Mesenchymal stem cell (in vitro differentiated cells and primary cell): ENCODE data around the gene LIMS1.
"Not testable (repeated sequence)": the region's sequence is repeated elsewhere in the genome, so short reads cannot be mapped to it uniquely, and the experiment has no call there.

Source experiments
- DNase-seq: peaks from one replicate; pipeline ENCODE4 v3.0.0-alpha.2; 2013
- H2AFZ ChIP-seq: one replicate; pipeline ENCODE4 v1.6.1; 2013; ENCODE audit warnings: low read depth, mild to moderate bottlenecking, control low read depth, inconsistent platforms, low read length, moderate library complexity
- H2AK5ac ChIP-seq: 2 replicates; pipeline ENCODE4 v1.6.1; 2013; ENCODE audit warnings: low read length, moderate library complexity, mild to moderate bottlenecking, inconsistent platforms; ENCODE audit not compliant: severe bottlenecking
- H2BK120ac ChIP-seq: one replicate; pipeline ENCODE4 v1.6.1; 2013; ENCODE audit warnings: low read depth, mild to moderate bottlenecking, inconsistent platforms, low read length, moderate library complexity
- H2BK12ac ChIP-seq, 2 experiments: one replicate each; pipeline ENCODE4 v1.6.1; 2013; ENCODE audit warnings: inconsistent platforms in 2 of 2, low read length in 2 of 2, mild to moderate bottlenecking in 2 of 2, moderate library complexity in 2 of 2, control low read depth in 1 of 2
- H2BK15ac ChIP-seq: one replicate; pipeline ENCODE4 v1.6.1; 2013; ENCODE audit warnings: mild to moderate bottlenecking, low read depth, inconsistent platforms; ENCODE audit not compliant: poor library complexity, severe bottlenecking
- H2BK5ac ChIP-seq: 2 replicates; pipeline ENCODE4 v1.6.1; 2013; ENCODE audit warnings: low read depth, mild to moderate bottlenecking, low read length, control low read depth, inconsistent platforms; ENCODE audit not compliant: poor library complexity, severe bottlenecking
- H3K14ac ChIP-seq, 2 experiments: one replicate each; pipeline ENCODE4 v1.6.1; 2013; ENCODE audit warnings: inconsistent platforms in 2 of 2, low read length in 2 of 2, control low read depth in 1 of 2, mild to moderate bottlenecking in 1 of 2, moderate library complexity in 1 of 2
- H3K18ac ChIP-seq, 2 experiments: one replicate each; pipeline ENCODE4 v1.6.1; 2013; ENCODE audit warnings: inconsistent platforms in 2 of 2, low read length in 2 of 2, control low read depth in 1 of 2, low read depth in 1 of 2, mild to moderate bottlenecking in 1 of 2
- H3K23ac ChIP-seq, 2 experiments: one replicate each; pipeline ENCODE4 v1.6.1; 2013; ENCODE audit warnings: inconsistent platforms in 2 of 2, low read length in 2 of 2, mild to moderate bottlenecking in 2 of 2, moderate library complexity in 2 of 2, control low read depth in 1 of 2
- H3K27ac ChIP-seq: 2 replicates; pipeline ENCODE4 v1.5.1; 2013; ENCODE audit warnings: mild to moderate bottlenecking, moderate library complexity, low read length, control low read depth, inconsistent platforms; ENCODE audit not compliant: poor library complexity, severe bottlenecking
- H3K27me3 ChIP-seq, 2 experiments: 2 replicates each; pipeline versions ENCODE4 v1.6.1 to v1.7.0; 2013; ENCODE audit warnings: low read length in 2 of 2, mild to moderate bottlenecking in 2 of 2, moderate library complexity in 2 of 2, control low read depth in 1 of 2, inconsistent platforms in 1 of 2; ENCODE audit not compliant: control insufficient read depth in 1 of 2, insufficient read depth in 1 of 2
- H3K36me3 ChIP-seq, 2 experiments: 2 replicates each; pipeline versions ENCODE4 v1.6.1 to v1.7.0; 2013; ENCODE audit warnings: low read length in 2 of 2, control low read depth in 1 of 2, inconsistent platforms in 1 of 2, low read depth in 1 of 2, mild to moderate bottlenecking in 1 of 2; ENCODE audit not compliant: insufficient read depth in 2 of 2, control insufficient read depth in 1 of 2
- H3K4ac ChIP-seq, 2 experiments: one replicate each; pipeline ENCODE4 v1.6.1; 2013; ENCODE audit warnings: inconsistent platforms in 2 of 2, low read length in 2 of 2, mild to moderate bottlenecking in 2 of 2, moderate library complexity in 2 of 2, control low read depth in 1 of 2, low read depth in 1 of 2
- H3K4me1 ChIP-seq: 2 replicates; pipeline ENCODE4 v1.6.1; 2013; ENCODE audit warnings: low read depth, low read length, control low read depth; ENCODE audit not compliant: control insufficient read depth, insufficient read depth
- H3K4me2 ChIP-seq: 2 replicates; pipeline ENCODE4 v1.6.1; 2013; ENCODE audit warnings: low read length, mild to moderate bottlenecking, inconsistent platforms; ENCODE audit not compliant: poor library complexity, severe bottlenecking
- H3K4me3 ChIP-seq, 2 experiments: 2 replicates each; pipeline versions ENCODE4 v1.5.1 to v1.7.0; 2013; ENCODE audit warnings: low read length in 2 of 2, mild to moderate bottlenecking in 2 of 2, control low read depth in 1 of 2, low read depth in 1 of 2; ENCODE audit not compliant: insufficient read depth in 1 of 2
- H3K79me1 ChIP-seq: replicated peaks from 2 replicates; pipeline ENCODE4 v1.6.1; 2013; ENCODE audit warnings: mild to moderate bottlenecking, control low read depth, low read length, inconsistent platforms; ENCODE audit not compliant: poor library complexity, severe bottlenecking
- H3K9ac ChIP-seq: 2 replicates; pipeline ENCODE4 v1.7.0; 2013; ENCODE audit warnings: mild to moderate bottlenecking, low read length, moderate library complexity
- H3K9me3 ChIP-seq: 2 replicates; pipeline ENCODE4 v1.7.0; 2013; ENCODE audit warnings: mild to moderate bottlenecking, low read length; ENCODE audit not compliant: control insufficient read depth
- H4K8ac ChIP-seq: one replicate; pipeline ENCODE4 v1.6.1; 2013; ENCODE audit warnings: inconsistent platforms, mild to moderate bottlenecking, low read length, moderate library complexity
- H4K91ac ChIP-seq: one replicate; pipeline ENCODE4 v1.6.1; 2013; ENCODE audit warnings: mild to moderate bottlenecking, low read length, inconsistent platforms
- WGBS: methylation state at CpG from one replicate; pipeline ENCODE4 v1.1.7; 2013; ENCODE audit warnings: mixed read lengths; 5-methylcytosine and 5-hydroxymethylcytosine counted together

Gene LIMS1

DNA sequence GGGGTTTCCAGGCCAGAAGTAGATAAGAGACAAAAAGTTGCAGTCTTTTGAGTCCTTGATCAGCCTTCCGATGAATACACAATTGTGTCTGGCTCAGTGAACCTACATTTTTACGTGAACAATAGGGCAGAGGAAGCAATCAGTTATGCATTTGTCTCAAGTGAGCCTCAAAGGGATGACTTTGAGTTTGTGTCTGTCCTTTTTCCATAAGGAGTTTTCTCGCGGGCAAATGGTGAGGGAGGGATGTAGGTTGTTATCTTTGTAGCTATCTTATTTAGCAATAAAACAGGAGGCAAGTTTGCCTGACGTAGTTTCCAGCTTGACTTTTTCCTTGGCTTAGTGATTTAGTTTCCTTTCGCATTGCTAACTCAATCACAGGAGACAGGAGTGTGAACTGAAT, 119.6 kb downstream of the LIMS1 start:
- H2AFZ ChIP-seq, H2BK5ac ChIP-seq, H3K27me3 ChIP-seq, H4K91ac ChIP-seq, H2AK5ac ChIP-seq, H2BK120ac ChIP-seq, H3K9me3 ChIP-seq, H3K18ac ChIP-seq, H3K4me1 ChIP-seq, H3K4me2 ChIP-seq, H3K36me3 ChIP-seq, H3K4ac ChIP-seq, H3K23ac ChIP-seq, H2BK12ac ChIP-seq, H4K8ac ChIP-seq, H3K14ac ChIP-seq, H3K79me1 ChIP-seq, H3K4me3 ChIP-seq, H2BK15ac ChIP-seq: not testable (repeated sequence)
- WGBS = 3% methylated on average over 3 of the region's 6 CpGs
- peak; percentile 69 for DNase-seq
- Histone ChIP-seq H3K9ac (peak overlapping the region; percentile 74), H3K27ac (peak overlapping the region; percentile 71)

DNA sequence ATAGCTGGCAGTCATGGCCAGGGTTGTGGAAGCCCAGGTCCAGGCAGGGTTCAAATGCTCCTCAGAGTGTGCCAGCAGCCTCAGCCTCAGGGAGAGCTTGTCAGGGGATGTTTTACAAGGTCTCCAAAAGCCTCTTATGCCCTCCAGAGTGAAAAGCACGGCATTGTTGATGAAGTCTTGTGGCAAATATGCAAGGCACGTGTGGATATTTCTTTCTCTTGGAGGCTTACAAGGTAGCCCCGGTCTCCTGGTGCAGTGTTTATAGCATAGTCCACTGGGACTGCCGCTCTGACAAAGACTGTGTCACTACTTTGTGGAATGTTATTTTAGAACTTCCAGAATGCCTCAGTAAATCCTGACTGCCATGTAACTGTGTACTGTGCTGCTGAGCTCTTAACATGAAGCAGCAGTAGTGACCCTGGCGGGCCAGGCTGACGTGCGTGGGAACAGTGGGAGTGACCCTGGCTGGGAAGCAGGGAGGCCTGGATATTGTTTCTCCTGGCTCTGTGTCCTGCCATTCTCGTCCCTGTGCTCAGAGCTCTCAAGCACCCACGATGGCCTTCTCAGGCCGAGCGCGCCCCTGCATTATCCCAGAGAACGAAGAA, 120.4 kb downstream of the LIMS1 start:
- not testable (repeated sequence) for H3K14ac ChIP-seq, H3K18ac ChIP-seq, H2AFZ ChIP-seq, H2BK5ac ChIP-seq, H2BK15ac ChIP-seq, H2BK120ac ChIP-seq, H3K27me3 ChIP-seq, H4K8ac ChIP-seq, H3K36me3 ChIP-seq, H3K9me3 ChIP-seq, H3K23ac ChIP-seq, H4K91ac ChIP-seq, H2BK12ac ChIP-seq, H2AK5ac ChIP-seq, H3K4ac ChIP-seq, H3K4me2 ChIP-seq, H3K4me1 ChIP-seq, H3K79me1 ChIP-seq
- Histone ChIP-seq H3K4me3 (peak overlapping the region in 1 of 2 experiments; percentile 37), H3K27ac (peak overlapping the region; percentile 74), H3K9ac (peak overlapping the region; percentile 74)
- no CpG with 5 or more reads among the region's 13 CpGs for WGBS
- peak; percentile 94 for DNase-seq

DNA sequence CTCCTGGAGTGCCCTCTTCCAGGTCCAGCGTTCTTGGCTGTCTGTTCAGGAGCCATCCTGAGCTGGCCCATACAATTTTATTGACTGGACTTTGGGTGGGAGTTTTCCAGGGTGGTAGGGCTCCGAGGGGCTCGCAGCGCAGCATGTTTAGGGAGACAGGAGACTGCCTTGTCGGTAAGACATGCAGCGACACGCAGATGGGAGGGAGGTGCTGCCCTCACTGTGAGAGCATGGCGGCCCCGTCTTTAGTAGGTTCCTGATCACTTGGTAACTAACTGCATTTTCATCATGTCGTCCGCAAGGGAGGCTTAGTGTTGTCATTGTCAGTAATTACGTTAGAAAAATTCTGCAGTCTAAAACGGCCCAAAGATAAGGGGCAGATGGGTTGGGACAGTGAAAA, 121.0 kb downstream of the LIMS1 start:
- WGBS = no CpG with 5 or more reads among the region's 13 CpGs
- H3K4ac ChIP-seq, H3K36me3 ChIP-seq, H3K9ac ChIP-seq, H2BK120ac ChIP-seq, H3K79me1 ChIP-seq, H3K18ac ChIP-seq, DNase-seq, H3K4me3 ChIP-seq, H4K8ac ChIP-seq, H3K4me2 ChIP-seq, H3K14ac ChIP-seq, H2BK5ac ChIP-seq, H3K4me1 ChIP-seq, H4K91ac ChIP-seq, H2BK15ac ChIP-seq, H3K27ac ChIP-seq, H3K9me3 ChIP-seq, H2AFZ ChIP-seq, H2BK12ac ChIP-seq, H3K27me3 ChIP-seq, H3K23ac ChIP-seq, H2AK5ac ChIP-seq: not testable (repeated sequence)

DNA sequence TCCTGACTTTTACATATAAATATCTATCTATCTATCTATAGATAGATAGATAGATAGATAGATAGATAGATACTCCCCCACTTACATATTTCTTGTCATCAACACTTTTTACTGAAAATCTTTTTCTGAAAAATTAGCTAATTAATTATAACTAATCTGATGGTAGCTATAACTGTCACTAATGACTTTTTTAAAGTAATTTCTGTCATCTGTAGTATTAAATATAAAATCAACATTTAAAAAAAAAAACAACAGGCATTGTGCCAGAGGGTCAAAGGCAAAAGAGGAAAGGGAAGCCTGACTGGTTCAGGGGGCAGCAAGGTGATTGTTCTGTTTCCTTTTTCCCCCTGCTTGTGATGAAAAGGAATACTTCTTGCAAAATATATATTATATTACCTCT, 122.0 kb downstream of the LIMS1 start:
- H3K18ac ChIP-seq, H3K27ac ChIP-seq, H2BK120ac ChIP-seq, H2BK5ac ChIP-seq, H2BK12ac ChIP-seq, H3K9me3 ChIP-seq, H2AFZ ChIP-seq, H3K4me1 ChIP-seq, H3K4me2 ChIP-seq, H3K79me1 ChIP-seq, H4K8ac ChIP-seq, H3K23ac ChIP-seq, DNase-seq, H2AK5ac ChIP-seq, H4K91ac ChIP-seq, H3K27me3 ChIP-seq, H3K4ac ChIP-seq, H3K36me3 ChIP-seq, H2BK15ac ChIP-seq, H3K14ac ChIP-seq: not testable (repeated sequence)
- Histone ChIP-seq H3K4me3 (peak overlapping the region in 1 of 2 experiments; percentile 53), H3K9ac (peak overlapping the region; percentile 57)
